ENCODE results near the gene TADA2B.

The TADA2B gene

GRCh38 chr4:7040765-7041164, 2.4 kb upstream of the TADA2B start:
- DNase-seq (ENCODE audit: low read depth in 2 of 2), result no peak

DNA sequence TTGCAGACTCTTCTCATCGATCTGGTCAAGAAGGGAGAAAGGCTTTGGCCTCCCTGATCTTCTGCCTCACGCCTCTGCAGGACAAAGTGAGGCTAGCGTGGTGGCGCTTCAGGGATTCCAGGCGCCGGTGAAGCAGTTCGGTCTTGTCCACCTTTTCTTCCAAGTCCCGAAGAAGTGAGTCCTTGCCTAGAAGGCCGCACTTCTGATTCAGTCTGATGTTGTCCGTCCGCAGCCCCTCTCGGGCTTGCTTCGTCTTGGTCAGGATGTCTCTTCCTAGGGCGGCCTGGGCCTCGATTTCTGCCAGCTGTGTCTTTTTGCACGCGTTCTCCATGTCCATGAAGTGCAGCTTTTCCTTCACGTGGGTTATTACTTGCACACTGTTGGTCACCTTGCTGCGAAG, 1.9 kb upstream of the TADA2B start:
- DNase-seq (ENCODE audit: low read depth in 2 of 2), result no peak

- no peak for DNase-seq (ENCODE audit: low read depth in 2 of 2)
These were observed 1.2 kb upstream of the TADA2B start for GRCh38 chr4:7041801-7042502.

DNA sequence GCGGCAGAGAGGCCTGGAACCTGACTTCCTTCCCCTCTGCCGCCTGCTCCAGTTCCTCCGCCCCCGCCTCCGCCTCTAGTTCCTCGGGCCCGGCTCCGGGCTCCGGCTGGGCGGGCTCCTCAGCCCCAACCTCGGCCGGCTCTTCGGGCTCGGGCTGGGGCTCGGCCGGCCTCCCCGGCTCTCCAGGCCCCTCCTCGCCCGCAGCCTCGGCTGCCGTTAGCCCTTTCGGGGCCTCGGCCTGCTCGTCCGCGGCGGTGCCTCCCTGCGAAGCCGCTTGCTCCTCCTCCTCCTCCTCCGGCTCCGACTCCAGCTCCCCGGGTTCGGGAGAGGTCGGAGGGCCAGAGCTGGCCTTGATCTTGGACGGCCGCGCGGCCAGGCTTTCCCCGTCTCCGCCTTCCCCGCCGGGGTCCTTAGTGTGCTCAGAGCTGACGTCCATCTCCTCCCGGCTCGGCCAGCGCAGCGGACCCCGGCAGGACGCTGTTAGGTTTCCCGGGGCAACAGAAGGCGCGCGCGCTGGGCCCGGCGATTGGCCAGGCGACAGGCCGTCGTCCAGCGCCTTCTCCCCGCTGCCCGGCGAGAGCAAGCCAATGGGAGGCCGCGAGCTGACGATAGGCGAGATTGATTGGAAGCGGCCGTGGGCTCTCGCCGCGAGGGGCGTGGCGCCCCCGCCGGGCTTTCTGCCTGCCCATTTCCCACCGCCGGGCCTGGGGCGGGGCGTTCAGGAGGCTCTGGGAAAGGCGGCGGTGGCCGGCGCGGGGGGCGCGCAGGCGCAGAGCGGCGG, 479 bp upstream of the TADA2B start:
- DNase-seq (ENCODE audit: low read depth in 2 of 2), result peak; percentile 92 to 94

DNA sequence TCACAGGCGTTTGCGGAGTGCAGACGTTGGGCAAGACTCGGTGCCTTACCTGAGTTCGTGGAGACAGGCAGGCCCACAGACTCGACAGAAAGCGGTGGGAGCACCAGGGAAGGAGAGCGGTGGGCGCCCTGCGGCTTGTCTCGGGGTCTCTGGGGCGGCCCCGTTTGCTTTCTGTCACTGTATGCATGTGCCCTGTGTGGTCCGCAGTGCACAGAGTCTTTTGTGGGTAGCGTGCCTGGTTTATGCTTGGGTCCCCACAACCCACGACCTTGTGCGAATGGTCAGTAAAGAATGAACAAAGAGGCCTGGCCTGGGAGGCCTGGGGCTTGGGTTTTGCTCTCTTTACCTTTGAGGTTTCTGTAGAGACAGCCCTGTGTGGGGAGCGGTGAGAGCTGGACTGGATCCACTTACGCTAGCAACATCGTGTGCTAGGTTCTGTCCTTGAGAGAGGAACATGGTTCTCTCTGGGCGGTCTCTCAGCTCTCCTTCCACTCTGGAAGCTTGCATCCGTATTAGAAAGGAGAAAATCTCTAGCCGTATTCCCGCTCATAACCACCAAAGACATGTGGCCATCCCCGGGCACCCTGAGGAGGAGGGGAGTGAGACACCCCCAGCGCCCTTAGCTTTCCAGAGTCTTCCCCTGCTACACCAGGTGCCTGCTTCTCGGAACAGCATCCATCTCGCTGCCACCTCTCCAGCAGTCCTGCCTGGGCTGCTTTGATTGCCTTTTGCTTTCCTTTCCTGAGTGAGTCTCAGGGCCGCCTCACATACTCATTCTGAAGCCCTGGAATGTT, 1.2 kb downstream of the TADA2B start:
- no peak for DNase-seq (ENCODE audit: low read depth in 2 of 2)

DNA sequence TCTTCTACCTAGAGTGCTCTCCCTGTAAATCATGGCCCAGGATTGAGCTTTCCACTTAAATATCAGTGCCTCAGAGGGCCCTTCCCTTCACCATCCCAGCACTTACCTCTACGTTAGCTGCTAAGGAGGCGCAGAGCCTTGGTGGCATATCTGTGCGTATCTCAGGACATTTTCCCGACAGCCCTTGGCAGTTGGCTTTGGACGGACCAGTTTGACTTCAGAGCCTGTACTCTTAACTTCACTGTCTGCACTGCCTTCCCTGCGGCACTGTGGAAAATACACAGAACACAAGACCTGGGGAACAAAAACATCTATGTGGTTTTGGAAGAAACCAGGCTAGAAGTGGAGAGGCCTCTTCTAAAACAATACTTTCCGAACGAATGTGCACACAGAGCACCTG, 2.4 kb downstream of the TADA2B start:
- DNase-seq (ENCODE audit: low read depth in 2 of 2), result no peak

GRCh38 chr4:7045961-7046921, 3.1 kb downstream of the TADA2B start:
- no peak for DNase-seq (ENCODE audit: low read depth in 2 of 2)

- DNase-seq (ENCODE audit: low read depth in 2 of 2), result no peak
These were observed 3.8 kb downstream of the TADA2B start for GRCh38 chr4:7046971-7047370.

DNA sequence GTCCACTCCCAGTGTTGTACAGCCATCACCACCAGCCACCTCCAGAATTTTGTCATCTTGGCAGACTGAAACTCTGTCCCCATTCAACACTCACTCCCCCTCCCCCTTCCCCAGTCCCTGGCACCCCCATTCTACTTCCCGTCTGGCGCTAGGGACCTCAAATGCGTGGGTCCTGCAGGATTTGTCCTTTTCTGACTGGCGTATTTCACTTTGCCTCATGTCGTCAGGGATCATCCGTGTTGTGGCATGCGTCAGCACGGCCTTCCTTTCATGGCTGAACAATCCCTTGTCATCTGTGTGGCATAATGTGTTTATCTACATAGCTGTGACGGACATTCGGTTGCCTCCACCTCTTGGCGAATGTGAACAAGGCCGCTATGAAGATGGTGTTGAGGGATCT, 5.5 kb downstream of the TADA2B start:
- no peak for DNase-seq (ENCODE audit: low read depth in 2 of 2)

DNA sequence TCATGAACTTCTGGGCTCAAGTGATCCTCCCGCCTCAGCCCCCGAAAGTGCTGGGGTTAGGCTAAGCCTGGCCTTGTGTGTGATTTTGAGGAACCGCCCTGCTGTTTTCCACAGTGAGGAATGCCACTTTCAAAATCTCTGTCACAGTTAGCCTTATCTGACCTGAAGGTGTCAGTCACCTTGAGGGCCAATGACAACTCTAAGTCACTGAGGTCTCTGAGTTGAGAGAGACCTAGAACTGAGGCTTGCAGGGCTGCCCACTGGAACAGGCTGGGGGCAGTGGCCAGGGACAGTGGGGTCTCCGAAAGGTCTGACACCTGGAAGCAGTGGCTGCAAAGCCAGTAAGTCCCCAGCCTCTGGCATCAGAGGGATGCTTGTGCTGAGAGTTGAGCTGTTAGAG, 6.1 kb downstream of the TADA2B start:
- no peak for DNase-seq (ENCODE audit: low read depth in 2 of 2)

DNA sequence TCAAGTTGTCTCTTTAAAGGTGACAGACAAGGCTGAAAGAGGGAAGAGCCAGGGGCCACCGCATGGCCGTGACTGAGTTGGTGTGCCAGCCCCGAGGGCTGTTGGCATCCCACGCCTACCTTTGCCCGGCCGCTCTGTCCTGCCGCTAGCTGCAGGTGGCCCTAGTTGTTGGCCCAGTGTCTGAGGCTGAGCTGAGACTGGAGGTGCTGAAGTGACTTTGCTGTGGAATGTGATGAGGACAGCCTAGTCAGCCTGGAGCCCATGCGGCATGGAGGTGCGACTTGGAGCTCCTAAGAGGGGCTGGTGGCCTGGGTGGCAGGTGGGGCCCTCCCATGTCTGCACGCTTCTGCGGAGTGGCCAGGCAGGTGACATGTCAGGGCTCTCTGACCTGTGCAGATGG, 6.6 kb downstream of the TADA2B start:
- DNase-seq (ENCODE audit: low read depth in 2 of 2), result no peak

- DNase-seq (ENCODE audit: low read depth in 2 of 2), result no peak
These were observed 7.4 kb downstream of the TADA2B start for GRCh38 chr4:7050481-7051143.

DNA sequence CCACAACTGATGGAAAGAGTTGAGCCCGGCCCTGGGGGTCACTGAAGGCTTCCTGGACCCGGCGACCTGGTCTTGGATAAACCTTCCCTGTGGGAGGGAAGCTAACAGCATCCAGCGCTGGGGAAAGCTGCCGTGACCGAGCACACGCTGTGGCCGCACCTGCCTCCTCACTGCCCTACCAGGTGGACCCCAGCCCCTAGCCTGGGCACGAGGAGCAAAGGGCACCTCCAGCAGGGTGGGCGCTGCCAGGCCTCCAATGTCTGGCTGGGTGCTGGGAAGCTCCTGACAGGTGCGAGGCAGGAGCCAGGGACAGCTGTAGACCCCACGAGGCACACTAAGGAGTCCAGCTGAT, 7.9 kb downstream of the TADA2B start:
- DNase-seq (ENCODE audit: low read depth in 2 of 2), result no peak

GRCh38 chr4:7051905-7052304, 8.7 kb downstream of the TADA2B start:
- DNase-seq (ENCODE audit: low read depth in 2 of 2), result no peak

DNA sequence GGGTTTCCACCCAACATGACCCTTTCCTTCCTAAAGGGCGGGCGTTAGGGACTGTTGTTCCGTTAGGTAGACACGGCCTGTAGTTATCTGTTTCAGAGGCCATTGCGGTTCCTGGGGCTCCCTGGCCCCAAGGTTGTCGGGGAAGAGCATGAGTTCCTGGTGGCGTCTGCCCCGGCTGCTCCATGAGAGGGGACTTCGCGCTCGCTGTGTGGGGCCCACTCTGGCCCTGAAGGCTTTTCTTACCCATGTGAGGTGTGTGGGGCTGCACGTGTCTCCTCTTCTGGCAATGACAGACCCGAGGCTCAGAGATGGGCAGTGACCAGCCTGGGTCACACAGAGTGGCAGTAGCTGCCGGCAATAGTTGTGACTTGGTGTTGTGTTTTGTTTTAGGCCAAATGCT, 9.1 kb downstream of the TADA2B start:
- no peak for DNase-seq (ENCODE audit: low read depth in 2 of 2)

DNA sequence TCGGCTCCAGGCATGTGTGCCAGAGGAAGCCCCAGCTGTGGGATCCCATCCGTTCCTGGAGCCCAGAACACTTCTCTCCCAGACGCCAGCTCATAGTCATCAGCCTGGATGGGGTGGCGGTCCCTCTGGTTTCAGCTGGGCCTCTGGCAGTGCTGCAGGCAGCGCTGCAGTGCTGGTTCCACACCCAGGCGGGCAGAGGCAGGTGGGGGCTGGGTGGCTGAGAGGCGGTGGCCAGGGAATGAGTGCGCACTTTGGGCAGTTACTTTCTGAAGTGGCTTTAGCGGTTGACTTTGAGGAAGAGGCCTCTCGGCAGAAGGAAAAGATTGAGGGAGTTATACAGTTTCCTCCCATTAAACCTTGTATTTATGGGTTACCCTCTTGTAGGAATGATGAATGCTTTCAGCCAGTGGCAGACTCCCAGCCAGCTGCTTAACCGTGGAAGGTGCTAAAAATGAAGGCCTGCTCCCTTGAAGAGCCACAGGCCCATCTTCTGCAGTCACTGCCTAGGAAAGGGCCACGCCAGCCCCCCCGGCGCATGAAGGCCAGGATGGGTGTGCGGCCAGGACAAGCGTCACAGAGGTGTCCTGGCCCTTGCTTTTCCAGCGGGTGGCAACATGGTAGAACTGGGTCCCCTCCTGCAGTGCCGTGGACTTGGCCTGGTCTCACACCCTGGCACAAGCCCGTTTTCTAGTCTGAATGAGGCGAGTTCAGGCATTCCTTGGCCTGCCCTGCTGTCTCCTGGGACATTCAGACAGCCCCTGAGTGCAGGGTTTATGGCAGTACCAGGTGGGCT, 9.9 kb downstream of the TADA2B start:
- no peak for DNase-seq (ENCODE audit: low read depth in 2 of 2)

DNA sequence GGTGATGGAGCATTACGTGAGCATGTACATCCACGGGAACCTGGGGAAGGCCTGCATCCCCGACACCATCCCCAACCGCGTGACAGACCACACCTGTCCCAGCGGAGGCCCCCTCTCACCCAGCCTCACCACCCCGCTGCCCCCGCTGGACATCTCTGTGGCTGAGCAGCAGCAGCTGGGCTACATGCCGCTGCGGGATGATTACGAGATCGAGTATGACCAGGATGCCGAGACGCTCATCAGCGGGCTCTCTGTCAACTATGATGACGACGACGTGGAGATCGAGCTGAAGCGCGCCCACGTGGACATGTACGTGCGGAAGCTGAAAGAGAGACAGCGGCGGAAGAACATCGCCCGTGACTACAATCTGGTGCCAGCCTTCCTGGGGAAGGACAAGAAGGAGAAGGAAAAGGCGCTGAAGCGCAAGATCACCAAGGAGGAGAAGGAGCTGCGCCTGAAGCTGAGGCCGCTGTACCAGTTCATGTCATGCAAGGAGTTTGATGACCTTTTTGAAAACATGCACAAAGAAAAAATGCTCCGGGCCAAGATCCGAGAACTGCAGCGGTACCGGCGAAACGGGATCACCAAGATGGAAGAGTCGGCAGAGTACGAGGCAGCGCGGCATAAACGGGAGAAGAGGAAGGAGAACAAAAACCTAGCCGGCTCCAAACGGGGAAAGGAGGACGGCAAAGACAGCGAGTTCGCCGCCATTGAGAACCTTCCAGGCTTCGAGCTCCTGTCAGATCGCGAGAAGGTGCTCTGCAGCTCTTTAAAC, 11.1 kb downstream of the TADA2B start:
- no peak for DNase-seq (ENCODE audit: low read depth in 2 of 2)

GRCh38 chr4:7055111-7055989, 12.2 kb downstream of the TADA2B start:
- DNase-seq (ENCODE audit: low read depth in 2 of 2), result no peak

- no peak for DNase-seq (ENCODE audit: low read depth in 2 of 2)
These were observed 12.8 kb downstream of the TADA2B start for GRCh38 chr4:7055990-7056325.

Data from stimulated activated CD8-positive, alpha-beta memory T cell treated with anti-CD3 and anti-CD28 coated beads, Interleukin-15, amount 100 ng/mL, for 48 hours (primary cell).